HG03025 (cell line): ENCODE measurements around the gene SF3B5.
"Not testable (repeated sequence)": the region's sequence is repeated elsewhere in the genome, so short reads cannot be mapped to it uniquely, and the experiment has no call there.

Experiments
- ATAC-seq: cut with Tn5 transposase; IDR thresholded peaks from one replicate; pipeline ENCODE4 v1.9.1; 2021; ENCODE audit warnings: mild to moderate bottlenecking, moderate library complexity; ENCODE audit not compliant: unreplicated experiment, low FRiP score

Gene SF3B5

DNA sequence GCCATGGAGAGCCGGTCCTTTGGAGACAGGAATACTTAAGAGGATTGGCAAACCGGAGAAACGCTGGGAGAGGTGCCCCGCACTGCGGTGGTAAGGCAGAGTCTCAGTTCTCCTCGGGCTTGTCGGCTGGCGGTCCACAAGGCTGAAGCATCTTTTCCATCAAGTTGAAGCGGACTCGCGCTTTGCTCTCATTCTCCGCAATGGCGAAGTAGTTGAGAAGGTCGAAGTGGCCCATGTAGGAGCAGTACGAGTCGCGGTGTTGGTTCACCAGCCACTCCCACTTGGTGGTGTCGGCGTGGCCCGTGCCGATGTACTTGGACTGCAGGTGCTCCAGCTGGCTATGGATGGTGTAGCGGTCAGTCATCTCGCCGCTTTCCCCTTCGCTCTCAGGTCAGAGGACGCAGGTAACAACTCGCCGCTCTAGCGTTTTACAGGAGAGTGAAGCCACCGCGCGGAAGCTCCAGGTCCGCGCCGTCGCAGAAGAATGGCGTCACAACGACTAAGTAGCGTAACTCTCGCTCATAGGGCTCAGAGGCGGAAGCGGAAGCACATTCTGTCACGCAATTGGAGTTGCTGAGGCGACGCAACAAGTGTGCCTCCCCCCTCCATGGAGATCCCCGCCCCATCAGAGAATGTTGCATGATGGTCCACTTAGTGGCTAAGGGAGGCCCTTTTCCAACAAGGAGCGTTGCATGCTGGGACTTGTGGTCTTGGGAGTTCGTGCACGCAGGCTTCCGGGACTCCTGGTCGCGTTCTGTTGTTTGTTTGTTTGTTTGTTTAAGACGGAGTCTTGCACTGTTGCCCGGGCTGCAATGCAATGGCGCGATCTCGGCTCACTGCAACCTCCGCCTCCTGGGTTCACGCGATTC, at the start of gene SF3B5:
Gene SF3B5, minus strand, starts transcription at position 440 of the 869 bp plus-strand sequence. Its CDS starts 76 bp downstream, at position 364.
- peak; percentile 94 for ATAC-seq

- ATAC-seq: no peak
These were observed 49.6 kb upstream of the SF3B5 start for GRCh38 chr6:144144996-144145395.

- ATAC-seq: no peak
These were observed 48.5 kb upstream of the SF3B5 start for GRCh38 chr6:144143878-144144277.

- ATAC-seq: no peak
These were observed 47.7 kb upstream of the SF3B5 start for GRCh38 chr6:144143106-144143505.

GRCh38 chr6:144141470-144141869, 46.1 kb upstream of the SF3B5 start:
- ATAC-seq: no peak

DNA sequence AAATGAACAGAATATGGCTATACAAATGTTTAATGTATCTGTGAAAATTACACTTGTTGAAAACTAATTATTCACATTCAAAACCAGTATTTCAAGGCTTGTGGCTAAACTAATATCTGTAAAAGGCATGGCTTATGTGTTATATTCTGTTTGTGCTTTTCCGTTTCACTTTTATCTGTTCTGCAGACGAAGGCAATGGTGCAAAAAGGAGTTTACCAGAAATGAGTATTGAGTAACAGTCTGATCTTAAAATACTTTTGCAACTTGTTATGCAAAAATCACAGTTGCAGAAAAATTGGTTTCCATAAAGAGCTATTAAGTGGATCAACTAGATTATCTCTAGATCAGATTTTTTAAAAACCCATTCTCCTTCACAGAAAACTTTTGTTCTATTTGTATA, 45.5 kb upstream of the SF3B5 start:
- ATAC-seq: peak; percentile 70

- ATAC-seq: no peak
These were observed 44.4 kb upstream of the SF3B5 start for GRCh38 chr6:144139817-144140216.

GRCh38 chr6:144138542-144138941, 43.2 kb upstream of the SF3B5 start:
- ATAC-seq: no peak

DNA sequence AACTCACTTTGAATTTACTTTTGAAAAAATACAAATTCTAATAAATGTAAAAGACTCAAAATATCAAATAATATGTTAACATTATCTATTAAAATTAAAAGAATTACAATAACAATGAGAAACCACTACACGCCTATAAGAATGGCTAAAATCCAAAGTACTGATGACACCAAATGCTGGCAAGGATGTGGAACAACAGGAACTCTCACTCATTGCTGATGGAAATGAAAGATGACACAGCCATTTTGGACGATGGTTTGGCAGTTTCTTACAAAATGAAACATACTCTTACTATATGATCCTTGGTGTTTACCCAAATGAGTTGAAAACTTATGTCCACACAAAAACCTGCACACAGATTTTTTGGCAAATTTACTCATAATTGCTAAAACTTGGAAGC, 39.4 kb upstream of the SF3B5 start:
- no peak for ATAC-seq

DNA sequence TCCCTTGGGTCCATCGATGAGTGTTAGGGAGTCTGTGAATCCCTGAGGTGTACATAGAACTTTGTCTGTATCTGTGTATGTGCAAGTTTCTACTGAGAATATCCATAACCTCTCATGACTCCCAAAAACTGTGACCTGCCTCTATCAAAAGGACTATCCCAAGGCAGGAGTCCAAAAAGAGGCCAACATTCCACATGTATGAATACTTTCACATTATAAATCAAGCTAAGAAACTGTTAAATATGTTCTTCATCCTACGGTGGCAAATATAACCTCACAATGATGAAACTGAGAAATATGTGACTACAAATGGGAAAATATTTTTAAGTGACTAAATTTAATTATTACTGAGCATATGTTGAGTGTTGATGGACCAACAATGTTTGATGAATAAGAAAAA, 38.8 kb upstream of the SF3B5 start:
- ATAC-seq: no peak

DNA sequence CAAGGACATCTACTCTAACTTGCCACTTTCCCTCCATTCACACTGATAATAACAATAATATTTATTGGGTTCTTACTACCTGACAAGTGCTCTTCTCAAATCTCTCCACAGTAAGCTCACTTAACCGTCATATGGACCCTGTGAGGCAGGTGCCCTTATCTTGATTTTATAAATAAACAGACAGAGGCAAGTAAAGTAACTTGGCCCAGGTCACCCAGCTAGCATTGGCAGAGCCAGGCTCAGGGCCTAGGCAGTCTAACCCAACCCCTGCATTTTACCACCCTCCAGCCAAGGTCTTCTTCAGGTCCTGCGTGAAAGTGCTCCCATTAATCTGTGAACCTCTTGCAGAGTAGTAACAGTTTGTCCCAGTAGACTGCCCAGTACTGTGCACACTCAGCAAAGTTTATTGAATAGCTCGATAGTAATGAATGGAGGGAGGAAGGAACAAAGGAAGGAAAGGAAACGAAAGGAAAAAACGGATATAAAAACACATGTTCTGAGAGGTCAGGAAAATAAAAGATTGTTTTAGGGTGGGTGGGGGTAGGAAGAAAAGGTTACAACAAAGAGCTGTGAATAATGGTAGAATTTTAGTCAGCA, 38.0 kb upstream of the SF3B5 start:
- no peak for ATAC-seq

- ATAC-seq: not testable (repeated sequence)
These were observed 36.9 kb upstream of the SF3B5 start for GRCh38 chr6:144132167-144132690.

- ATAC-seq: no peak
These were observed 35.9 kb upstream of the SF3B5 start for GRCh38 chr6:144131248-144131709.

DNA sequence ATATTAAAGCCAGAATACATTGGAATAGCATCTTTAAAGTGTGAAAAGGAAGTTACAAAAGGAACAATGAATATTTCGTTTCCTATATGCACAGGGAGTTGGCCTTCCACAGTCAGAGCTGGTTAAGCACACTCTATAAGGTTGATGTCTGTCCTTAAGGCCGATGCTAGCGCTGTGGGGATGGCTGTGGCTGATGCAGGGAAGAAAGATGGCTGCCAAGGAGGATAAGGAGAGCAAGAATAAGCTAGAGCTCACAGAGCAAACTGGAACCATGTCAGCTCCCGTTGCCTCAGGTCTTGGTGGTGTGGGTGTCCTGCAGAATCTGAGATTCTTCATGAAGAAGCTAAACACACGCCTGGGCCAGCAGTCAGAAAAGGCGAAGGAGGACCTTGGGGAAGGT, 34.1 kb upstream of the SF3B5 start:
- no peak for ATAC-seq

- no peak for ATAC-seq
These were observed 31.7 kb upstream of the SF3B5 start for GRCh38 chr6:144127097-144127496.

- no peak for ATAC-seq
These were observed 28.5 kb upstream of the SF3B5 start for GRCh38 chr6:144123836-144124235.

- ATAC-seq: no peak
These were observed 28.0 kb upstream of the SF3B5 start for GRCh38 chr6:144123421-144123820.

DNA sequence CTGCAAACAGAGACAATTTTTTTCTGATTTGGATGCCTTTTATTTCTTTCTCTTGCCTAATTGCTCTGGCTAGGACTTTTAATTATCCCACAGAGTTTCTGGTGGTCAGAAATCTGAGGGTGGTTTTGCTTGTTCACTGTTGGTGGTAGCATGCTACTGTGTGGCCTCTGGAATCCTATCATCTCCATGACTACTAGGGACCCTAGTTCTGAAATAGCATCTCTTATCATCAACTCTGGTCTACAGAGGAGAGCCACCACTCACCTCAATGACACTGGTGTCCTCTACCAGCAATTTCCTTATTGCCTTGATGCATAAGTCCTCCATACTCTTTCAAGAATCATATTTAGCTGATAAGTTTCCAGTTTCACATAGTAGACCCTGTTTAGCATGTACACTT, 27.5 kb upstream of the SF3B5 start:
- ATAC-seq: no peak

DNA sequence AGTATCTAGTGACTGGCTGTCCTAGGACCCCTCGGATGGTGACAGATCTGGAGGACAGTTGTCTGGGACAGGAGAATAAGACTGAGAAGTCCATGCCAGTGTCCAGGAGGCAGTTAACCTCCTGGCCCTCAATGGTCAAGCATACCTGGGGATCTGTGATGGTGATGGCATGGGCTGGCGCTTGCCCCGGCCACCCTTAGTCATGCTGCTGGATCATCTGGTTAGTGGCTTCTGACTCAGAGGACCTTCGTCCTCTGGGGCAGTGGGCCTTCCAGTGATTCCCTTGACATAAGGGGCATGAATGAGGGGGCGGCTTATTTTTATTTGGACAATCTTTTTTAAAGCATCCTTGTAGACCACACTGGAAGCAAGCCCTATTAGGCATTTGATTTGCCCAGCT, 24.0 kb upstream of the SF3B5 start:
- ATAC-seq: no peak

DNA sequence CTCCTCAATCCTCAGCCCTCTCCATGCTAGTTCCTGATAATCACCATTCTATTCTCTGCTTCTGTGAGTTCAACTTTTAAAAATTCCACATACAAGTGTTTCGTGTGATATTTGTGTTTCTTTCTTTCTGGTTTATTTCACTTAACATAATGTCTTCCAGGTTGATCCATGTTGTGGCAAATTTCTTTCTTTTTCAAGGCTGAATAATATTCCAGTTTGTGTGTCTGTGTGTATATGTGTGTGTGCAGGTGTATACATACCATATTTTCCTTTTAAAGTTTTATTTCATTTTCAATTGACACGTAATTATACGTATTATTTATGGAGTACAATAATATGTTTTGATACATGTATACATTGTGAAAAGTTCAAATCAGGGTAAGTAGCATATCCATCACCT, 19.8 kb upstream of the SF3B5 start:
- ATAC-seq: no peak

GRCh38 chr6:144113366-144113765, 18.0 kb upstream of the SF3B5 start:
- ATAC-seq: no peak

GRCh38 chr6:144110210-144110609, 14.8 kb upstream of the SF3B5 start:
- ATAC-seq: no peak
